ENCODE measurements around the gene SPAG9. TPM values are rescaled to one million over a fixed set of nuclear protein-coding genes. Genes with fewer than 3 reads are reported as not detected.

SPAG9 gene
- total RNA-seq, 1 experiment from 2014 or later = 130 TPM

GRCh38 chr17:51166987-51167931 lies 46.6 kb upstream of the SPAG9 start:
- TF ChIP-seq CTCF (IDR thresholded peaks at IDR 0.05; ENCODE audit: insufficient read depth in 1 of 2, low read depth in 1 of 2, low read length in 1 of 2, severe bottlenecking in 1 of 2, unreplicated experiment in 1 of 2) = peak; percentile 83 to 92
- no peaks in the 10 kb centered on the region for H3K9me3 Mint-ChIP-seq (ENCODE audit: unreplicated experiment)
- H3K36me3 Mint-ChIP-seq (ENCODE audit: insufficient read depth, unreplicated experiment) = peaks cover 94% of the 10 kb centered on the region
- H3K4me1 Mint-ChIP-seq (ENCODE audit: low read depth, unreplicated experiment) = peaks cover 10% of the 10 kb centered on the region
- DNase-seq = peak; percentile 75 to 89
- Histone ChIP-seq H3K27me3 (replicated peaks; ENCODE audit: control insufficient read depth, insufficient read depth, low read length) (no peaks in the 10 kb centered on the region), H3K4me1 (peaks cover 21% of the 10 kb centered on the region), H3K9me3 (no peaks in the 10 kb centered on the region), H3K4me3 (ENCODE audit: low read depth, low read length) (peak overlapping the region; percentile 91), H3K36me3 (ENCODE audit: control insufficient read depth, insufficient read depth, low read length) (peaks cover 1% of the 10 kb centered on the region; the same call in 1 of the 2 replicates)
- TSS peak; percentile 60 for BruUV-seq (replicated peaks)
- ChIA-PET CTCF (no interaction called here), POLR2A (interaction anchor here (1.5 kb wide), 1 partner anchor 47 kb away, joined by 5 read pairs; the partner anchor contains the start of gene SPAG9)
- no peaks in the 10 kb centered on the region for H3K27me3 Mint-ChIP-seq (ENCODE audit: insufficient read depth, unreplicated experiment)
- intact Hi-C loops (cut with micrococcal nuclease; ENCODE audit: unreplicated experiment) = loop anchor here (1.0 to 5.0 kb wide), 3 partner anchors 94 to 300 kb away; partner anchors contain the start of genes MBTD1, TOB1 and UTP18
- H3K4me3 Mint-ChIP-seq (ENCODE audit: unreplicated experiment) = peak overlapping the region; percentile 98
- H3K27ac Mint-ChIP-seq (ENCODE audit: unreplicated experiment) = peak overlapping the region; percentile 97

GRCh38 chr17:51166198-51166986 lies 45.7 kb upstream of the SPAG9 start, which contains the start of gene NME2:
Gene NME2 (plus strand): TSS chr17:51166411. CDS start chr17:51166831, 420 bp downstream.
- intact Hi-C loops (cut with micrococcal nuclease; ENCODE audit: unreplicated experiment) = loop anchor here (1.0 to 5.0 kb wide), 3 partner anchors 94 to 299 kb away; partner anchors contain the start of genes MBTD1, TOB1 and UTP18
- Histone ChIP-seq H3K4me3 (ENCODE audit: low read depth, low read length) (peak within 1 kb of the TSS; percentile 91), H3K27me3 (replicated peaks; ENCODE audit: control insufficient read depth, insufficient read depth, low read length) (no peaks in the 10 kb centered on the region), H3K4me1 (peaks cover 21% of the 10 kb centered on the region), H3K9me3 (no peaks in the 10 kb centered on the region), H3K36me3 (ENCODE audit: control insufficient read depth, insufficient read depth, low read length) (peaks cover 4% of the 10 kb centered on the region)
- peak; percentile 94 to 96 for DNase-seq
- peak within 1 kb of the TSS; percentile 98 for H3K4me3 Mint-ChIP-seq (ENCODE audit: unreplicated experiment)
- BruUV-seq (replicated peaks) = no TSS peak
- H3K9me3 Mint-ChIP-seq (ENCODE audit: unreplicated experiment) = no peaks in the 10 kb centered on the region
- peak in 1 of 2 experiments; percentile 2 for TF ChIP-seq CTCF (IDR thresholded peaks at IDR 0.05; ENCODE audit: insufficient read depth in 1 of 2, low read depth in 1 of 2, low read length in 1 of 2, severe bottlenecking in 1 of 2, unreplicated experiment in 1 of 2)
- H3K27me3 Mint-ChIP-seq (ENCODE audit: insufficient read depth, unreplicated experiment) = no peaks in the 10 kb centered on the region
- peak within 1 kb of the TSS; percentile 97 for H3K27ac Mint-ChIP-seq (ENCODE audit: unreplicated experiment)
- H3K36me3 Mint-ChIP-seq (ENCODE audit: insufficient read depth, unreplicated experiment) = peaks cover 96% of the 10 kb centered on the region
- ChIA-PET CTCF (interaction anchor here (0.5 to 0.8 kb wide), 3 partner anchors 13 to 1809 kb away, joined by 5 to 6 read pairs (median 6); partner anchors contain the start of gene NME1), POLR2A (interaction anchor here (0.6 to 1.5 kb wide), 4 partner anchors 10 to 46 kb away, joined by 3 to 5 read pairs (median 3); partner anchors contain the start of genes NME1 and SPAG9)
- H3K4me1 Mint-ChIP-seq (ENCODE audit: low read depth, unreplicated experiment) = peaks cover 10% of the 10 kb centered on the region
